Left cardiac atrium (tissue), 4 donors: Measurements from ENCODE around the gene ST6GALNAC5. TPM values are rescaled to one million over a fixed set of nuclear protein-coding genes. Genes with fewer than 3 reads are reported as not detected.

Experiments used
- ATAC-seq, 2 donors: fragments of 200-7000 bp; cut with Tn5 transposase; one replicate each; pipeline ENCODE4 v1.9.1; 2020; ENCODE audit warnings: mild to moderate bottlenecking in 2 of 2, moderate library complexity in 2 of 2
- DNase-seq: peaks from one replicate; pipeline ENCODE4 v3.0.0-alpha.2; 2020
- intact Hi-C, 2 donors: fragments of 100-400 bp; cut with DNase I; formaldehyde crosslinking; loops; one replicate each; pipeline versions ENCODE4 v1.14.1 to v1.15.1; 2022 to 2023
- total RNA-seq, 2 donors: library from RNA; stranded (reverse); fragmentation: NEBNext Ultra II Directional; extraction: Animal tissue kit (Norgen Biotek cat#: 25700); gene quantifications; one replicate each; pipeline ENCODE4 v1.2.1, GENCODE V29; 2021
- donor health status: DM: no; HTN: yes; CAD: no.
- donor health status: DM: no; HTN: yes; CAD: no; lungs with severe emphysema.
- donor health status: DM: yes; HTN: yes; CAD: no.
- donor health status: Dilated cardiomyopathy.

Gene ST6GALNAC5
- total RNA-seq, 2 donors from 2014 or later = 0.52 to 0.71 TPM

DNA sequence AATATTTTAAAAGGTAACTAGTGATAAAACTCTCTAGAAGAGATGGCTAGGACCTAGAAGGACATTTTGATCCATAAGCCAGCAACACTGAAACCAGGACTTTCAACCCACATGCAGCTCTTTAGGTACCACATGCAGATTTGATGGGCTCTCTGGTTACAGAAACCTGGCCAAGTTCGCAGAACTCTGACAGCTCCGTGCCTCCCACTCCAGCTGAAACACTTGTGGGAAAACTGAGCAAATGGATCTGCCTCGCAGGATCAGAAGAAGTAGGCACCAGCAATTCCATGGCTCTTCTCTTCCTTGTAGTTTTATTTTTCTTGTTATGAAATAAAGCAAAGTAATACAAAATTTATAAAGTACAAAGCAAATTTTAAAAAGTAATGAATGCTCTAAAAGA, 58.5 kb downstream of the ST6GALNAC5 start:
- no peak for DNase-seq
- ATAC-seq = no peak
- intact Hi-C loops = no loop called here

DNA sequence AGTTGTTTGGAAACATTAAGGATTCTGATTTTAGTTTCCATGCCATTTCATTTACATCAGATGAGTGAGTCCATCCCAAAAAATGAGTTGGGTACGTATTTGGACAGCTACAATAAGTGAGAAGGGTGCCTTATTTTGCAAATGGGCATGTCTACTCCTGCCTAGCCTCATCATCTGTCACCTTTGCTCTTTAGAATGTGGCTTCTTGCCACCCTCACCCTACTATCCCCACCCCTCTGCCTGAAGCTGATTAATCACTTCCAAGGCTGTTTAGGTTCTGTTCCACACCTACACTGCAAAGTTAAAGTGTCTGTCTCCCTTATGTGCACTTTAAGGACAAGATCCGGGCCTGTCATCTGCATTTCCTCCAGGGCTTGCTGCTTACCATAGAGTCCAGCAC, 61.2 kb downstream of the ST6GALNAC5 start:
- ATAC-seq (no peak), DNase-seq (no peak)
- intact Hi-C loops = no loop called here

DNA sequence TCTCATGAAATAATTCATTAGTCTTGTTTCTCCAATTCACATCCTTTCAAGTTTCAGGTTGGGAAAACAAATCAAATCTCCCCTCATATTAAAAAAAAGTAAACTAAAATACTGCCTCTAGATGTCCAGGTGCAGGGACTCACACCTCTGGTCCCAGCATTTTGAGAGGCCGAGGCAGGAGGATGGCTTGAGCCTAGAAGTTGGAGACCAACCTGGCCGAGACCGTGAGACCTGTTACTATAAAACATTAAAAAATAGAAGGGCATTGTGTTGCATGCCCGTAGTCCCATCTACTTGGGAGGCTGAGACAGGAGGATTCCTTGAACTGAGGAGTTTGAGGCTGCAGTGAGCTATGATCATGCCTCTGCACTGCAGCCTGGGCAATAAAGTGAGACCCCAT, 61.9 kb downstream of the ST6GALNAC5 start:
- DNase-seq (no peak), ATAC-seq (no peak)
- intact Hi-C loops = no loop called here

DNA sequence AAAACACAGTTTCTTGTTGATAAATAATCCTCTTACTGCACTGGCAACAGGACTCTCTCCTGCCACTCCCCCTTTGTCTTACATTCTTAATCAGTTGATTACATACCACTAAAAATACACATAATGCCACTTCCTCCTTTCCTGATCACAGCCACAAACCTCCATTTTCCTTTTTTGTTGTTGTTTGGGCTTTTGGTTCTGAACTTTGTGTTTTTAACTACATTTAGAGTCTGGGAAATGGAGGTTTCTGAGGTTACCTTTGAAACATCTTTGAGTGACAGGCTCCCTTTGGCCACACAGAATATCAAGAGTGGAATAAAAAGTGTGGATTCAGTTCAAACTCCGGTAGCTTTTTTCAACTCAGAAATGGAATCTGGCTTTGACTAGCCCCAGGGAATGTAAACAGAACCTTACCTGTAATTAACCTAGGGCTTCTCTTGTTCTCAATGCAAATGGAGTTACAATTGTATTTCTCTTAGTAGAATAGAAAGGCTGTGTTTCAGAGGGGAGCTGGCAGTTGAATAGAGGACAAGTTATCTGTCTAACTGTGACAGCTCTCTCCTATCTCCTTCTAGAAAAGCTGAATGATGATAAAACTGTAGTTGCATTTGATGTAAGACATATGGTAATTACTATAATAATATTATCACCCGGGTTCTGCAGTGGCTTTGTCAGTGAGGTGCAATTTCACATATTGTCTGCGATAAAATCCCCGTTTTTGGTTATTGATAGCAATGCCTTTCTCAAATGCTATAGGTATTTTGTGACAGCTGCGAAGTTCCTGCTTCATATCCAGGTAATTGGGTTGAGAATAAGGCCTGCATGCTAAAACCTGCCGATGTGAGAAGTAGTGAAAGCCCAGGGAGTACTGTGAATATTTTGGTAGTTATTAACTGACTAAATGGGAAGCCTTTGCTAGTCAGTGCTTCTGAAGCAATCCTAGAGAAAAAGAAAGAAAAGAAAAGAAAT, 66.9 kb downstream of the ST6GALNAC5 start:
- no peak for DNase-seq
- intact Hi-C loops = no loop called here
- ATAC-seq = no peak

DNA sequence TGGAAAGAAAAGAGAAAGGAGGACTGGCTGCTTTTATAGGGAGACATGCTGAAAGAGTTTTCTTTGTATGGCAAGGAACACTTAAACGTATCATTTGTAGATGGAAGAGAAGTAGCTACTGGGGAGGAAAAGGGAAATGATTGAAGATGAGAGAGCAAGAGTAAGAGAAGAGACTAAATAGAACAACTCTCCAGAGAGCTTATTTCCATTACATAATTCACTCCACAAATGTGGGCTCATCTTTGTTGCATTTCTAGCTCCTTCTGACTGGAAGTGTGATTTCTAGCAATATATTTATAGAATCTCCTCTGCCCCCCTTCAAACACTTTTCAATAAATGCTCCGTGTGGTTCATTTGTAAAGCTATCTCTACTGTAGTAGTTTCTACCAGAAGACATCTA, 71.0 kb downstream of the ST6GALNAC5 start:
- ATAC-seq (no peak), DNase-seq (no peak)
- intact Hi-C loops = no loop called here

DNA sequence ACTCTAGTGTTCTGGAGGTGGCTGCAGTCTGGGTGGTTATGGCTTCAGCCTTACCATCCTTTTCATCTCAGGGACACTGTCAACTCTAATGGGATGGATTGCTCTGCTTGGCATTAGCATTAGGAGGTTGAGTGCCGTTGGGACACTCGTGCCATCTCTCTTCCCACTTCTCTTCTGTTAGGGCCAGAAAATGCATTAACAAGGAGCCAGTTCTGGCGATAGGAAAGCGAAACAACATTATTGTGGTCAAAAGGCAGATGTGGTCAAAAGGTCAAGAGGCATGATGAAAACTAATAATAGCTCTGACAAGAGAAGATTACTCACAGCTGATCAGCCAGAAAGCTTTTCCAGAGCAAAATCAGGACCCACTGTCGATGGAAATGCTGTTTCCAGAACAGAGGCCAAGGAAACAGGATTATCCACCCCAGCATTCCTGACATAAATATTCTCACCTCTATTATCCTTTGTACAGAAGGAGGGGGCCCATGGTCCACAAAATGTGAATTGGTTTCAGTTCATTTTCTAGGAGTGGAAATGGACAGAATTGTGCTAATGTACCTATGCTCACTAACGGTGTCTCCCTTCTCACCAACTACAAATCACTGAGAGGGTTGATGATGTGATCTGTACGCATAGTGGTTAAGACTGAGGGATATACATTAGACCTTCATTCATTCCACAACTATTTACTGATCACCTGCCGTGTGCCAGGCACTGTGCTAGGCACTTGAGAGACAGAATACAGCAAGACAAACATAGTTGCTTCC, 72.0 kb downstream of the ST6GALNAC5 start:
- DNase-seq = no peak
- intact Hi-C loops = no loop called here
- no peak for ATAC-seq

DNA sequence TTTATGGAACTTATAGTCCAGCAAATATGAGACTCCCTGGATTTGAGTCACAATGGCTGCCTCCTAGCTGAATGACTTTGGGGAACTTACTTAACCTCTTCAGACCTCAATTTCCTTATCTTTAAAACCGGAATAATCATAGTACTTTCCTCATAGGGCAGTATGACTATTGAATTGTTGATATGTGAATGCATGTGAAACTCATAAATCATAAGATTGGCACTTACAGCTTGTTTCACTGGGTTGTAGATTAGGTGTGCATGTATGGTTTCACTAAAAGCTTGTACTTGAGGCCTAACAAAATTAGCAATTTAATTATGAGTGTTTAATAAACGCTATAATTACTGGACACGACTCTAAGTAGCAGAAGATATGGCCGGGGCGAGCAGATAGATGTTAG, 72.5 kb downstream of the ST6GALNAC5 start:
- ATAC-seq (no peak), DNase-seq (no peak)
- intact Hi-C loops = no loop called here

DNA sequence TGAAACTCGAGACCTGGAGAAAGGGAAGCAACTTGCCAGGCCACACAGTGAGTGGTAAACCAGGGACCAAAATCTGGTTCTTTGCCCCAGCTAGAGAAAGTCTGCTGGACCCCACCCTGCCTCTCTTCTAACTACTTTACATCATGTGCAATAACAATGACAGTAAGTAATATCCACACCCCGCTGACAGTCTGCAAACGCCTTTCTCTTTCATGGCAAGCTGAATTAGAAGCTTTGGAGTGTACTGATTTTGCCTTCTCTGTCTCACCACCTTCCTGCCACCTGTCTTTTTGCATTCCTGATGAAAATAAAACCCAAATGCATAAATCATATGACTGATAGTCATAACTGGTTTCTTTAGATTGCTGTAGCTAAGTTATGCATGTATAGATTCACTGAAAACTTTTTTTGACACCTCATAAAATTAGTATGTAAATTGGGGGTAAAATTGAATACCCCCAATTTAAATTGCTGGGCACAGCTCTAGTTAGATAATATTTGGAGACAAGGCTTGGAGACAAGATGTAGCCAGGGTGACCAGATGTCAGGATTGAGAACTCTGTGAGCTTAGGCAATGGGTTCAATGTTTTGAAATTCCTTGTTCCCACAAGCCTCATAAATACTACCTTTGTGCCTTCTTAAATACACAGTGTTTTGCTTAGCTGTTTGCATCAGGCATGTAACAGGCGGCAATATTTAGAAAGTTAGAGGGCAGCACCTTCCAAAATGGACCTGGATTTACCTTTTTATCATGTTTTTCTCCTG, 73.5 kb downstream of the ST6GALNAC5 start:
- intact Hi-C loops = no loop called here
- DNase-seq (no peak), ATAC-seq (no peak)

DNA sequence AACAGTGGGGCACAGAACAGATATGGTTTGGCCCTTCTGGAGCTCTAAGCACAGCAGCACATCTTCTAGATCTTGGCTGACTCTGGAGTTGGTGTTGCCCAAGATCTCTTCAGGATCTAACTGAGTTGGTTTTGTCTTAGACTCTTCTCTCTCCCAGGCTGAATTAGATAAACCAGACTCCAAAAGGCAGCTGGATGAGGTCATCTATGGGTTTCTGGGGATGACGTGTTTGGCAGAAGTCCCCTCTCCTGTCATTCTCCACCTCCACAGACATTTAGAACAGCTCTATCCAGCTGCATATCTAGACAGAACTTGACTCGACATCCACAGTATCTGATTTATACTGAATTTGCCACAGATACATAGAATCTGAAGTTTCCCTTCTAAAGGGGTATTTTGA, 75.3 kb downstream of the ST6GALNAC5 start:
- intact Hi-C loops = no loop called here

DNA sequence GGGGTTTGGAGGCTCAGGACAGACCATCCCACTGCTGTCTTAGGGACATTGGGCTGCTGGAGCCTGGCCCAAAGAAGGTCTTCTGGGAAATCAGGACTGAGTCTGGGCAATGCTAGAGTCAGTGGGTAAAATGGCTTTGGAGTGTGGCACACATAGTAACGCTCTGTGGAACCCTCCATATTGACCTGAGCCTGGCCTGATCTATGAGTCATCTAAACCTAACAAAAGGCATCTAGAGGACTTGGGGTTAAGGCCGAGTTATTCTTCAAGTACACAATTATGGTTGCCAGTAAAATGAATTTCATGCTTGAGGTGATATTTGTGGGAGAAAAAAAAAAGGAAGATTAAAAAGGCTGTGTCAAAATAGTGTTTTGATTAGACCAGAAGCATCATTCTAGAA, 77.7 kb downstream of the ST6GALNAC5 start:
- ATAC-seq (no peak), DNase-seq (no peak)
- intact Hi-C loops = no loop called here

More for the DNA sequence above, 75.3 kb downstream of the ST6GALNAC5 start:
- peak in 1 of 2 donors; percentile 82 for ATAC-seq
- no peak for DNase-seq

DNA sequence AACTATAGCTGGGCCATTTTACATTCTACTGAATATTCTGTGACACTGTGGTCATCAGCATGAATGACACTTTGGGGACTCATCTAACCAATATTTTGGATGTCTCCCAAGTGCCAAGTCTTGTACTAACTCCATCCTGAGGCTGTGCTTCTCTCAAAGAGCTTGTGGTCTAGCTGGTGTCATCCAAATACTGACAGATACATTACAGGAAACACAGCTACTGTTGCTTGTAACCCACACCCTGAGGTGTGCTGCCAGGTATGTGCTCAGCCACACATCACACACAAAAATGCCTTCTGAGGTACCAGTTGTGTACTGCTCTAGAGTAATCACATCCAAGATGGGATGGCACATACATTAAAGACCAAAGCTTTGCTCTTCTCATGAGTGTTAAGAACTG, 81.6 kb downstream of the ST6GALNAC5 start:
- DNase-seq = no peak
- intact Hi-C loops = no loop called here
- no peak for ATAC-seq

DNA sequence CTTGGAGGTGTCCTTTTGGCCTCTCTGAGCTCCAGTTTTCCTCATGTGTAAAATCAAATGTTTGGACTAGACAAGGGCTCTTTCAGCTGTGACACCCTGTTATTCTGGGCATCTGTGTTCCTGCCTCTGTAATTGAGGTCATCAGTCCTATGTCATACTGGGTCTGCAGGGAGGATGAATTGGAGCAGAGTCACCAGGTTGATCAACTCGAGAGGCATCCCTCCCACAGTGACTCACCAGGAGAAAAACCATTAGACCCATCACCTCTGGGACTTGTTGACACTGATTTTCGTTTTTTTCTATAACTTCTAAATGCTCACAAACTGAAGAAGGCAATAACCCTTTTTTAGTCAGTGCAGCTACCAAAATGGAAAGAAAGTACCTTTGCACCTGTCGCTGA, 82.2 kb downstream of the ST6GALNAC5 start:
- intact Hi-C loops = no loop called here
- DNase-seq (no peak), ATAC-seq (no peak)

DNA sequence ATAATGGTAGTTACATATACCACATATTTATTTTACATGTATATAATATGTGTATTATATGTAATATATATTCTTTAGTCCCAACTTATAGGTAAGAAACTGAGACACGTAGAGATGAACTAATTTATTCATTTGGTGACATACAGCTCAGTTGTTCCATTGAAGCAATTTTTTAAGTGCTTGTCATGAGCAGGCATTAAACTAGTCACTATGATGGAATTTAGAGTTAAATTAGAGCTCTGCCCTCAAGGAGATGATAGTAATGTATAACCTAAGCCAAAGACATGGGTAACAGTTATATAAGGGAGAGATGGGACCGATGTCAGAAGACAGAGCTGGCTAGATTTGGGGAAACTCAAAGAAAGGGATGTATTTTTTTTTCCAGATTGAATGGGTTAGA, 83.0 kb downstream of the ST6GALNAC5 start:
- ATAC-seq (no peak), DNase-seq (no peak)
- intact Hi-C loops = no loop called here

DNA sequence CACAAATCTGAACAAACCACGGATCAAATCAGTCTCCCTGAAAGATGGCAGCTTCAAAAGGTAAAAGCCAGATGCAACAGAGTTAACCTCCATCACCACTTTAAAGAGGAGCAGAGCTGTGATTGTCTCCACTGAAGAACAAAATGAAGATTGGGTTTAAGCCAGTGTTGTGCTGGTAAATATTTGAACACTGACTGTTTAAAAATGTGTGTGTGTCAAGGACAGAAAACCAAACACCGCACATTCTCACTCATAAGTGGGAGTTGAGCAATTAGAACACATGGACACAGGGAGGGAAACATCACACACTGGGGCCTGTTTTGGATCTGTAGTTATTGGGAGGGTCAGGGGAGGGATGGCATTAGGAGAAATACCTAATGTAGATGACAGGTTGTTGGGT, 83.9 kb downstream of the ST6GALNAC5 start:
- DNase-seq (no peak), ATAC-seq (no peak)
- intact Hi-C loops = no loop called here

DNA sequence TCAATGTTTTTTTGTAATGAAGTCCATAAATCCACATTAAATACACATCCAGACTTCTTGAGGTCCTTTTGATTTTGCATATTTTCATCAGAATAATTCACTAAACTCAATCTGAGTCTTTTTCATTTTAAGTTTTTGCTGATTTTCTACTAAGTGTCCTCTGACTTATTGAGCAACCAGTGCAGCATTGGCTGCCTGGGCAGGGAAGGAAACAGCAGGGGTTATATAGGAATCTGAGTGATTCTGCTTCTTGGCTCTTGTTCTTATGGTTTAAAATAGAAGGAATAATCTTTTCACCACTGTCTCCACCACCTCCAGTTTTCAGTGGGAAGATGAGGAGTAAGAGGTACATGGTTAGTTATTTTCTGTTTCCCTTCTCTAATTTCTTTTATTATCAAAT, 88.4 kb downstream of the ST6GALNAC5 start:
- ATAC-seq = no peak
- intact Hi-C loops = no loop called here

DNA sequence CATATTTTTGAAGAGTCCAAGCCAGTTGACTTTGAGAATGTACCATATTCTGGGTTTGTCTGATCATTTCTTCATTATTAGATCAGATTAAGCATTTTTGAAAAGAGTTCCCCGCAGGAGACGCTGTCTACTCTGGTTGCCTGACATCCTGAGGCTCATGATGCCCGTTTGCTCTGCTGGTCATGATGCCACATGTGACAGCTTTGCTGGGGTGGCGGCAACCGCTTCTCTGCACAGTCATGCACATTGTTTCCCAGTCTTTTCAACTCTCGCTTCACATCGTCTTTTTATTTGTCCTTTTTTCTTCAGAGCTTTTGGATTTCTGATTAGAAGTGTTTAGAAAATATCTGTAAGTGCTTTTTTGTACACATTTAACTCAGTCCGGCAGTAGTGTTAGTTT, 90.7 kb downstream of the ST6GALNAC5 start:
- intact Hi-C loops = no loop called here
- ATAC-seq = no peak
- no peak for DNase-seq

More for the DNA sequence above, 88.4 kb downstream of the ST6GALNAC5 start:
- DNase-seq = no peak

DNA sequence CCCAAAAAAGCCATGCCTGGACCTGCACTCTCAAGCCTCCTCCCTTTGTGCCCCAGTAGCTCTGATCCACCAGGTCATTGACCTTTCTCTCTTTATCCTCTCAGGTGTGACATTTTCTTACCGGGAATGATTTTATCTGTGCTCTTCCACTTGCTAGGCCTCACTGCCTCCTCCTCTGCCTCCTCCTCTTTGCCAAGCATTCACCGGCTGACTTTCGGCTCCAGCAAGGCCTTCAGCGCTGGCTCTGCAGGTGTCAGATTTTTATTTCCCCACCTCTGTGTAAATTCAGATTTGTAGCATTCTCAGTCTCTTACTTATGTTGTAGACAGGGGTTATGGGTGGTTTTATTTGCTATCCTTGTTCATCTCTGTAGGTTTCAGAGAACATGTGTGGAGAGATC, 91.5 kb downstream of the ST6GALNAC5 start:
- DNase-seq = no peak
- intact Hi-C loops = no loop called here

DNA sequence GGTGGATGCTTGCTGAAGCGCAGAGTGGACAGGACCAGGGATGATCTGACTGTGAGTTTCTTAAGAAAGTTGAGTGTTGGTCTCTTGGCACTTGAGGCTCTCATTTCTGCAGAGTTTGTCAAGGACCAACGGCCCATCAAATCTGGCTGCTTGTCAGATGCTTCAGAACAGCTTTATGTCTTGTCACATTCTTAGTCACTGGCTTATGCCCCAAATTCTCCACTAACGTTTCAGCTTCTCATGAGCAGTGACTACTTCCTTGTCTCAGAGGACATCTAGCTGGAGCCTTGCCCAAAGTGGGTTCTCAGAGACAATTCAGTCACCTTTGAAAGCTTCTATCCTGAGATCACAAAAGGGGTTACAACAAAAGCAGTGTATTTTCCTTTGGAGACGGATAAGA, 92.3 kb downstream of the ST6GALNAC5 start:
- DNase-seq = no peak
- intact Hi-C loops = no loop called here
- no peak for ATAC-seq

More for the DNA sequence above, 91.5 kb downstream of the ST6GALNAC5 start:
- no peak for ATAC-seq

DNA sequence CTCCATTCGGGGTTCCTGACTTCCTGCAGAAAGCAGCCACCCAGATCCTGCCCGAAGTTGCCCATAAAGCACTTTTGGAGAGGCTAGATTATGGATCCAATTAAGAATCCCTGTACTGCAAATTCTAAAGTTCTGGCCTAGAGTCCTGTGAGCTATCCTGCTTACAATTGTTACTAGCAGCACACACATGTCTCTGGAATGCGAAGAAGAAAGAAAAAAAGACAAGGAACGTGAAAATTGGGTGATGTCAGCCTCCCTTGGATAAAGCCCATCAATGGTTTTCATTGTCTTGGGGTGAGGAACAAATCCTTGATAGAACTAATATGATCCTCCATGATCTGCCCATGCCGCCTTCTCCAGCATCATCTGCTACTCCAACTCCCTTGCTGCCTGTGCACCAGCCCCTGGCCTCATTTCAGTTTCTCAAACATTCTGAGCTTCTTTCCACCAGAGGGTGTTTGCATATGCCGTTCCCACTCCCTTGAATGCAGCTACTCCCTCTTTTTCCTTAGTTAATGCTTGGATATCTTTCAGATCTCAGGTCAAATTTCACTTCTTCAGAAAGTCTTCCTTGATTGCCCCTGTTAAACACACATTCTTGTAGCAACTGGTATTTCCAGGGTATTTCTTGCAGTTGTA, 94.0 kb downstream of the ST6GALNAC5 start:
- ATAC-seq = no peak
- no peak for DNase-seq
- intact Hi-C loops = no loop called here
